GM06990 (cell line): ENCODE results near the gene CCBE1.

Source experiments
- DNase-seq: peaks from one replicate; pipeline ENCODE4 v3.0.0-alpha.2; 2011; ENCODE audit not compliant: insufficient read length; ENCODE audit errors: extremely low read depth
- H3K27me3 ChIP-seq: replicated peaks from 2 replicates; pipeline ENCODE4 v1.6.0; 2011; ENCODE audit warnings: low read length; ENCODE audit not compliant: control insufficient read depth, insufficient read depth
- H3K36me3 ChIP-seq: 2 replicates; pipeline ENCODE4 v1.5.1; 2011; ENCODE audit warnings: low read length; ENCODE audit not compliant: control insufficient read depth, insufficient read depth
- H3K4me3 ChIP-seq: replicated peaks from 2 replicates; pipeline ENCODE4 v1.5.1; 2011; ENCODE audit warnings: low read depth, mild to moderate bottlenecking, control low read depth, low read length
- CTCF ChIP-seq: IDR thresholded peaks from 2 replicates; pipeline ENCODE4 v1.5.1; 2011; ENCODE audit warnings: low read length, control low read depth, mild to moderate bottlenecking, inconsistent platforms; ENCODE audit not compliant: insufficient read depth, poor library complexity, severe bottlenecking

CCBE1 gene

GRCh38 chr18:59729781-59730180 is 32.6 kb upstream of the CCBE1 start:
- Histone ChIP-seq H3K4me3 (no peak overlapping the region), H3K27me3 (no peaks in the 10 kb centered on the region), H3K36me3 (no peaks in the 10 kb centered on the region)
- TF ChIP-seq CTCF, result no peak
- DNase-seq, result no peak

- no peak for DNase-seq
- TF ChIP-seq CTCF, result no peak
- H3K36me3 ChIP-seq, result no peaks in the 10 kb centered on the region
- no peaks in the 10 kb centered on the region for H3K27me3 ChIP-seq
- H3K4me3 ChIP-seq, result no peak overlapping the region
Observed at GRCh38 chr18:59728816-59729215, 31.6 kb upstream of the CCBE1 start.

- H3K4me3 ChIP-seq, result no peak overlapping the region
- H3K36me3 ChIP-seq, result no peaks in the 10 kb centered on the region
- DNase-seq, result no peak
- TF ChIP-seq CTCF, result no peak
- H3K27me3 ChIP-seq, result no peaks in the 10 kb centered on the region
Observed at GRCh38 chr18:59725142-59725541, 27.9 kb upstream of the CCBE1 start.

GRCh38 chr18:59724103-59724502 is 26.9 kb upstream of the CCBE1 start:
- H3K4me3 ChIP-seq, result no peak overlapping the region
- no peak for TF ChIP-seq CTCF
- DNase-seq, result no peak
- no peaks in the 10 kb centered on the region for H3K36me3 ChIP-seq
- no peaks in the 10 kb centered on the region; the same call in 1 of the 2 replicates for H3K27me3 ChIP-seq

- Histone ChIP-seq H3K36me3 (no peaks in the 10 kb centered on the region), H3K4me3 (no peak overlapping the region), H3K27me3 (peaks cover 2% of the 10 kb centered on the region)
- DNase-seq, result no peak
- TF ChIP-seq CTCF, result no peak
Observed at GRCh38 chr18:59721931-59722330, 24.7 kb upstream of the CCBE1 start.

- Histone ChIP-seq H3K4me3 (no peak overlapping the region), H3K36me3 (no peaks in the 10 kb centered on the region), H3K27me3 (peaks cover 2% of the 10 kb centered on the region)
- no peak for TF ChIP-seq CTCF
- no peak for DNase-seq
Observed at GRCh38 chr18:59721211-59721610, 24.0 kb upstream of the CCBE1 start.
